GM23248 (cell line): ENCODE results near the gene CTSE.

ENCODE experiments used
- EZH2 ChIP-seq: fragments of 200-600 bp; sonication (generic); IDR thresholded peaks from 2 replicates; pipeline ENCODE4 v1.6.1; 2018; ENCODE audit warnings: antibody characterized with exemption, mild to moderate bottlenecking; ENCODE audit not compliant: insufficient read depth, poor library complexity, severe bottlenecking
- EZH2phosphoT487 ChIP-seq: fragments of 200-600 bp; sonication (generic); IDR thresholded peaks from 2 replicates; pipeline ENCODE4 v1.6.1; 2018; ENCODE audit warnings: antibody characterized with exemption, moderate library complexity, mild to moderate bottlenecking, low read depth; ENCODE audit not compliant: insufficient read depth

GRCh38 chr1:206002160-206002559 lies 21.5 kb downstream of the CTSE start:
- no peak for TF ChIP-seq EZH2
- no peak for TF ChIP-seq EZH2phosphoT487
